OCI-LY3 (cell line): ENCODE results near the gene CNOT2.

Experiments
- H2AFZ ChIP-seq: fragments of 200-600, 300-600 bp; shearing (Covaris generic); 2 replicates; pipeline ENCODE4 v1.6.0; 2014; ENCODE audit warnings: antibody characterized with exemption, low read depth, low read length
- H3K27ac ChIP-seq: fragments of 200-600, 300-600 bp; sonication (generic); 2 replicates; pipeline ENCODE4 v1.5.1; 2014; ENCODE audit warnings: mild to moderate bottlenecking, low read length, moderate library complexity, mixed read lengths
- H3K27me3 ChIP-seq: fragments of 200-600, 300-600 bp; sonication (generic); 2 replicates; pipeline ENCODE4 v1.6.1; 2014; ENCODE audit warnings: low read depth, low read length, mixed read lengths
- H3K36me3 ChIP-seq: fragments of 200-600, 300-600 bp; sonication (generic); replicated peaks from 2 replicates; pipeline ENCODE3; 2014; ENCODE audit warnings: low read depth, low read length, mixed read lengths
- H3K4me1 ChIP-seq: fragments of 300-600, 200-600 bp; sonication (generic); 2 replicates; pipeline ENCODE4 v1.6.1; 2014; ENCODE audit warnings: low read length, mixed read lengths
- H3K4me2 ChIP-seq: fragments of 200-600, 300-600 bp; sonication (generic); 2 replicates; pipeline ENCODE4 v1.6.1; 2014; ENCODE audit warnings: low read length, mixed read lengths
- H3K4me3 ChIP-seq: fragments of 300-600, 200-600 bp; sonication (generic); 2 replicates; pipeline ENCODE4 v1.5.1; 2014; ENCODE audit warnings: antibody characterized with exemption, mild to moderate bottlenecking, low read length, moderate library complexity
- H3K79me2 ChIP-seq: fragments of 300-600, 200-600 bp; shearing (Covaris generic); 2 replicates; pipeline ENCODE4 v1.6.1; 2014; ENCODE audit warnings: mild to moderate bottlenecking, low read length, mixed read lengths
- H3K9ac ChIP-seq: fragments of 300-600, 200-600 bp; shearing (Covaris generic); 2 replicates; pipeline ENCODE4 v1.6.0; 2014; ENCODE audit warnings: mild to moderate bottlenecking, low read length, moderate library complexity
- H3K9me3 ChIP-seq: fragments of 200-600, 300-600 bp; shearing (Covaris generic); 2 replicates; pipeline ENCODE4 v1.6.1; 2014; ENCODE audit warnings: low read length, mixed read lengths; ENCODE audit not compliant: insufficient read depth
- H4K20me1 ChIP-seq: fragments of 200-600, 300-600 bp; sonication (generic); 2 replicates; pipeline ENCODE4 v1.6.1; 2016; ENCODE audit warnings: low read length, mixed read lengths; ENCODE audit not compliant: insufficient read depth
- CTCF ChIP-seq: fragments of 200-600, 300-600 bp; sonication (generic); IDR thresholded peaks from 2 replicates; pipeline ENCODE4 v1.5.1; 2014; ENCODE audit warnings: antibody characterized with exemption, low read length, low read depth
- EZH2phosphoT487 ChIP-seq: fragments of 200-600 bp; shearing (Covaris generic); IDR thresholded peaks from 2 replicates; pipeline ENCODE4 v1.6.1; 2018; ENCODE audit warnings: antibody characterized with exemption, mixed run types, low read depth

The CNOT2 gene

DNA sequence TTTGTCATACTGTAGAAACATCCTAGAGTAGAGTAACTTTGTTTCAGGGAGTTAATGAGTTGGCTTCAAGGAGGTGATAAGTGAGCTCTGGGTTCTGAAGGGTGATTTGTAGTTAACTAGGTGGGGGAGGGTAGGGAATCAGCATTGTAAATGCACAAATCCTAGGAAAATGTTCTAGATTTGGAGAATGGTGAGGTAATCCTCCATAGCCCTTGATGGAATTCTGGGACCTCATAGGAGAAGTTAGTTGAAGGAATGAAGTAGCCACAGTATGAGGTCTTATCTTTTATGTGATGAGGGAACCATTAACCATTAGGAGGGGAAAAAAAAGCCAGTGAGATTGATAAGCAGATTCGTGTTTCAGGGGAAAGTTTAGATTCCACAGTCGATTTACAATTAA lies 8.0 kb downstream of the CNOT2 start:
- Histone ChIP-seq H3K27me3 (no peaks in the 10 kb centered on the region), H3K36me3 (peaks cover 18% of the 10 kb centered on the region), H3K9me3 (no peaks in the 10 kb centered on the region), H3K27ac (no peak overlapping the region), H3K4me1 (peaks cover 5% of the 10 kb centered on the region; the same call in 1 of the 2 replicates), H3K4me2 (no peak overlapping the region), H3K9ac (no peak overlapping the region), H2AFZ (no peak overlapping the region), H3K4me3 (no peak overlapping the region), H4K20me1 (peaks cover 82% of the 10 kb centered on the region), H3K79me2 (peaks cover 98% of the 10 kb centered on the region)
- no peak for TF ChIP-seq CTCF
- TF ChIP-seq EZH2phosphoT487: no peak

- Histone ChIP-seq H4K20me1 (peaks cover 79% of the 10 kb centered on the region), H3K9ac (no peak overlapping the region), H3K79me2 (peaks cover 98% of the 10 kb centered on the region), H3K36me3 (peaks cover 18% of the 10 kb centered on the region), H3K4me2 (no peak overlapping the region), H3K27ac (no peak overlapping the region), H3K4me3 (no peak overlapping the region), H3K9me3 (no peaks in the 10 kb centered on the region), H3K4me1 (0 out of 2 replicates have a peak, but pooled peaks cover under 1% of the 10 kb centered on the region), H2AFZ (no peak overlapping the region), H3K27me3 (no peaks in the 10 kb centered on the region)
- TF ChIP-seq EZH2phosphoT487 (no peak), CTCF (no peak)
These were observed 8.4 kb downstream of the CNOT2 start for GRCh38 chr12:70251661-70252060.

DNA sequence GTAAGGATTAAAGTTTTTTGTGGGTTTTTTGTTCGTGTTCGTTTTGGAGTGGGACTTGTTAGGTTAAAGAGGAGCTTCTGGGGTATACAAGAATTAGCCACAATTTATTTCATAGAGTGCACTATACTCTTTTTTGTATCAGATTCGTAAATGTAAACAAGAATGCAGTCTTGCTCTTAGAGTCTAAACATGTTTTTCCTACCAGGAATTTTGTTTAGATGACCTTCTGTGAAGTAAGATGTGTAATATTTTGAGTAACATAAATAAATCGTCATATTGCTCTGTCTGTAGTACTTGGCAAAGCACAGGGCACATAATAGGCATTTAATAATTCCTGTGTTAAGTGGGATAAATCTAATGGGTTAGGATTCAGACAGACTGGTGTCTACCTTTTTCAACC lies 9.6 kb downstream of the CNOT2 start:
- H3K4me3 ChIP-seq: no peak overlapping the region
- H3K79me2 ChIP-seq: peaks cover 97% of the 10 kb centered on the region
- peaks cover 74% of the 10 kb centered on the region for H4K20me1 ChIP-seq
- H3K4me2 ChIP-seq: no peak overlapping the region
- H3K9ac ChIP-seq: no peak overlapping the region
- no peaks in the 10 kb centered on the region for H3K9me3 ChIP-seq
- no peak overlapping the region for H2AFZ ChIP-seq
- TF ChIP-seq EZH2phosphoT487: no peak
- TF ChIP-seq CTCF: no peak
- no peaks in the 10 kb centered on the region for H3K27me3 ChIP-seq
- peaks cover 12% of the 10 kb centered on the region for H3K36me3 ChIP-seq
- no peaks in the 10 kb centered on the region for H3K4me1 ChIP-seq
- H3K27ac ChIP-seq: no peak overlapping the region

GRCh38 chr12:70254225-70254624 lies 11.0 kb downstream of the CNOT2 start:
- no peaks in the 10 kb centered on the region for H3K4me1 ChIP-seq
- peaks cover 75% of the 10 kb centered on the region for H4K20me1 ChIP-seq
- TF ChIP-seq EZH2phosphoT487 (no peak), CTCF (no peak)
- peaks cover 5% of the 10 kb centered on the region for H3K36me3 ChIP-seq
- no peak overlapping the region for H2AFZ ChIP-seq
- H3K27me3 ChIP-seq: no peaks in the 10 kb centered on the region
- no peak overlapping the region for H3K27ac ChIP-seq
- H3K4me2 ChIP-seq: no peak overlapping the region
- H3K79me2 ChIP-seq: peaks cover 97% of the 10 kb centered on the region
- no peak overlapping the region for H3K9ac ChIP-seq
- no peaks in the 10 kb centered on the region for H3K9me3 ChIP-seq
- no peak overlapping the region for H3K4me3 ChIP-seq
